Upper lobe of right lung (tissue), 1 donor: ENCODE results near the gene SLC23A2. TPM values are rescaled to one million over a fixed set of nuclear protein-coding genes. Genes with fewer than 3 reads are reported as not detected.

Source experiments
- ATAC-seq: fragments of 200-7000 bp; cut with Tn5 transposase; one replicate; pipeline ENCODE4 v1.9.1; 2020; ENCODE audit warnings: mild to moderate bottlenecking, moderate library complexity
- DNase-seq: peaks from one replicate; pipeline ENCODE4 v3.0.0-alpha.2; 2020
- H3K27ac ChIP-seq: fragments of 200-600 bp; one replicate; pipeline ENCODE4 v1.8.0; 2022
- H3K27me3 ChIP-seq: fragments of 200-600 bp; one replicate; pipeline ENCODE4 v1.8.0; 2022; ENCODE audit warnings: mild to moderate bottlenecking
- H3K36me3 ChIP-seq: fragments of 200-600 bp; one replicate; pipeline ENCODE4 v1.8.0; 2022
- H3K4me1 ChIP-seq: fragments of 200-600 bp; one replicate; pipeline ENCODE4 v1.8.0; 2022
- H3K4me3 ChIP-seq: fragments of 200-600 bp; one replicate; pipeline ENCODE4 v1.8.0; 2022; ENCODE audit warnings: mild to moderate bottlenecking
- H3K9me3 ChIP-seq: fragments of 200-600 bp; one replicate; pipeline ENCODE4 v1.8.0; 2022
- CTCF ChIP-seq: fragments of 200-600 bp; IDR thresholded peaks from one replicate; pipeline ENCODE4 v1.8.0; 2022; ENCODE audit warnings: antibody characterized with exemption
- intact Hi-C: fragments of 100-400 bp; cut with DNase I; formaldehyde crosslinking; loops from one replicate; pipeline ENCODE4 v1.11.0; 2022
- total RNA-seq: library from RNA; stranded (reverse); fragmentation: NEBNext Ultra II Directional; extraction: Animal tissue kit (Norgen Biotek cat#: 25700); gene quantifications from one replicate; pipeline ENCODE4 v1.2.1, GENCODE V29; 2021
- donor health status: DM: no; HTN: yes; CAD: no; lungs with severe emphysema.

SLC23A2 gene
- total RNA-seq, 1 donor from 2014 or later = 26.2 TPM

DNA sequence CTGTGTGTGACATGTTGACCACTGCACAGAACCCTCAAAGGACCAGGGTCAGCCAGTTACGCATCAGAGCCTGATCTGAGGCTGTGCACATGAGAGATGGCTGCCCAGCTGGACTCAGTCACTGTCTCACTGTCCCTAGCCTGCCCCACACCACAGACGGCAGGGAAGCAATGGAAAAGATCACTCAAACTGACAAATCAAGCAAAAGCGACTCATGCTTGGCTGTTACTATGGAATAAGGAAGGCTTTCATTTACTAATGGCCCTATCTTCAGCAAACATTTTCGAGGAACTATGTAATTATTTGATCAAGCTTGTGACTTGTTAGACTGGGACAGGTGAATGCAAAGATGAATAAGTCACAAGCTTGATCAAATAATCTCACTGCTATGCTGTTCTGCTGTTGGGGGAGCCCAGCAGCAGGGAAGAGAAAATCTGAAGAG is 137.0 kb downstream of the SLC23A2 start:
- H3K36me3 ChIP-seq = peaks cover 58% of the 10 kb centered on the region
- DNase-seq = no peak
- intact Hi-C loops = no loop called here
- H3K27ac ChIP-seq = no peak overlapping the region
- H3K9me3 ChIP-seq = no peaks in the 10 kb centered on the region
- H3K4me3 ChIP-seq = no peak overlapping the region
- H3K4me1 ChIP-seq = no peaks in the 10 kb centered on the region
- no peak for TF ChIP-seq CTCF
- ATAC-seq = no peak
- no peaks in the 10 kb centered on the region for H3K27me3 ChIP-seq

- Histone ChIP-seq H3K27me3 (no peaks in the 10 kb centered on the region), H3K4me3 (no peak overlapping the region), H3K4me1 (no peaks in the 10 kb centered on the region), H3K36me3 (peaks cover 63% of the 10 kb centered on the region), H3K27ac (no peak overlapping the region), H3K9me3 (no peaks in the 10 kb centered on the region)
- no peak for DNase-seq
- TF ChIP-seq CTCF = no peak
- intact Hi-C loops = no loop called here
- no peak for ATAC-seq
These were observed 138.6 kb downstream of the SLC23A2 start for GRCh38 chr20:4862661-4863060.

DNA sequence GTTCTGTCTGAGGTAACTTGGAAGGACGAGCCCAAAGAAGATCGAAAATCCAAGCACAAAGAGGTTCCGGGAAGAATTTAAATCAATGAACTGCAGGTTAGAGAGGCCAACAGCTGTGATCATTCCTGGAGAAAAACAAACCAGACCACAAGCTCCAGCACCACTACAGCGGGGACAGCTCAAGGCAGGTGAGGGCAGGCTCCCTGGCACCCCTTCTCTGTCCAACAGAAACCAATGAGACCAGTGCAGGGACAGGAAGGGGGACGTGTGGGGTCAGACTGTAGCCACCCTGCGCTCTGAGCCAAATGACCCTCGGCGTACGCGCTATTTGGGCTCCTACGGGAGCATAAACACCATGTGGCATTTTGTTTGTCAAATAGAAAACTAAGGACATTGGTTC is 139.3 kb downstream of the SLC23A2 start:
- DNase-seq (no peak), ATAC-seq (no peak)
- no peaks in the 10 kb centered on the region for H3K9me3 ChIP-seq
- H3K4me1 ChIP-seq = no peaks in the 10 kb centered on the region
- intact Hi-C loops = no loop called here
- no peak overlapping the region for H3K4me3 ChIP-seq
- H3K27ac ChIP-seq = no peak overlapping the region
- TF ChIP-seq CTCF = no peak
- no peaks in the 10 kb centered on the region for H3K27me3 ChIP-seq
- peaks cover 66% of the 10 kb centered on the region for H3K36me3 ChIP-seq

GRCh38 chr20:4858000-4858399 is 143.3 kb downstream of the SLC23A2 start:
- DNase-seq = no peak
- no peak overlapping the region for H3K4me3 ChIP-seq
- H3K4me1 ChIP-seq = no peaks in the 10 kb centered on the region
- no peak for ATAC-seq
- no peaks in the 10 kb centered on the region for H3K27me3 ChIP-seq
- intact Hi-C loops = no loop called here
- H3K36me3 ChIP-seq = peaks cover 75% of the 10 kb centered on the region
- no peaks in the 10 kb centered on the region for H3K9me3 ChIP-seq
- H3K27ac ChIP-seq = no peak overlapping the region
- no peak for TF ChIP-seq CTCF

DNA sequence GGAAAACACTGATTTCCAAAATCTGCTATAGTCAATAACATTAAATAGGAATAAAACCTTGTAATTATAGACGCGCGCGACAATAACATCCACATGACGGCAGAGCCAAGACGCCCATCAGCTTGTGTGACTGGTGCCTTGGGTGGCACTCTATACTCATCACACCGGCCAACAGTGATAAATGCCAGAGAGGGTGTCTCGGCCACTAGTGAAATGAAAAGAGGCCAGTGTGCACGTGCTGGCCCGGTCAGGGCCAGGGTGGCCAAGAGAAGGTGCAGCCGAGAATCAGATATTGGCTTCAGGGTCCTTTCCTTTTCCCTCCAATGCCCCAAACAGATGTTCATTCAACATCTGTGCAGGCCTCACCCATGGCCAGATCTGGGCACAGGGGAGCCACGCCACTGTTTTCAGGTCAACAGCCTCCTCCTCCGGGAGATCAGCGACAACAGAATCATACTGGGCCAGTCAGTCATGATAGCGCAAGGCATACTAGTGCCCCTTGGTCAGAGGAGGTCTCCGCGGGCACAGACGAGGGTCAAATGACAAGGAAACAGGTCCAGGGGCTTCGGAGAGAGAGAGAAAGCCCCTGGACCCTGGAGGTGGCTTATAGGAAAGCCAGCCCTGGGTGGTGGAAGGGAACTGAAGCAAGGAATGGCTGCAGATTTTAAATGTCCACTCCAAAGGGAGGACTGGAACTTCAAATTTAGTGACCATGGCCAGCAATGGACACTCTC is 145.1 kb downstream of the SLC23A2 start:
- no peaks in the 10 kb centered on the region for H3K27me3 ChIP-seq
- H3K4me3 ChIP-seq = no peak overlapping the region
- intact Hi-C loops = no loop called here
- H3K9me3 ChIP-seq = no peaks in the 10 kb centered on the region
- no peak for DNase-seq
- no peak for TF ChIP-seq CTCF
- H3K4me1 ChIP-seq = no peaks in the 10 kb centered on the region
- ATAC-seq = no peak
- peaks cover 57% of the 10 kb centered on the region for H3K36me3 ChIP-seq
- H3K27ac ChIP-seq = peak overlapping the region; percentile 17
